ENCODE results near the gene RAB7B.
"Not testable (repeated sequence)": the region's sequence is repeated elsewhere in the genome, so short reads cannot be mapped to it uniquely, and the experiment has no call there.

RAB7B gene, protein sequence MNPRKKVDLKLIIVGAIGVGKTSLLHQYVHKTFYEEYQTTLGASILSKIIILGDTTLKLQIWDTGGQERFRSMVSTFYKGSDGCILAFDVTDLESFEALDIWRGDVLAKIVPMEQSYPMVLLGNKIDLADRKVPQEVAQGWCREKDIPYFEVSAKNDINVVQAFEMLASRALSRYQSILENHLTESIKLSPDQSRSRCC

DNA sequence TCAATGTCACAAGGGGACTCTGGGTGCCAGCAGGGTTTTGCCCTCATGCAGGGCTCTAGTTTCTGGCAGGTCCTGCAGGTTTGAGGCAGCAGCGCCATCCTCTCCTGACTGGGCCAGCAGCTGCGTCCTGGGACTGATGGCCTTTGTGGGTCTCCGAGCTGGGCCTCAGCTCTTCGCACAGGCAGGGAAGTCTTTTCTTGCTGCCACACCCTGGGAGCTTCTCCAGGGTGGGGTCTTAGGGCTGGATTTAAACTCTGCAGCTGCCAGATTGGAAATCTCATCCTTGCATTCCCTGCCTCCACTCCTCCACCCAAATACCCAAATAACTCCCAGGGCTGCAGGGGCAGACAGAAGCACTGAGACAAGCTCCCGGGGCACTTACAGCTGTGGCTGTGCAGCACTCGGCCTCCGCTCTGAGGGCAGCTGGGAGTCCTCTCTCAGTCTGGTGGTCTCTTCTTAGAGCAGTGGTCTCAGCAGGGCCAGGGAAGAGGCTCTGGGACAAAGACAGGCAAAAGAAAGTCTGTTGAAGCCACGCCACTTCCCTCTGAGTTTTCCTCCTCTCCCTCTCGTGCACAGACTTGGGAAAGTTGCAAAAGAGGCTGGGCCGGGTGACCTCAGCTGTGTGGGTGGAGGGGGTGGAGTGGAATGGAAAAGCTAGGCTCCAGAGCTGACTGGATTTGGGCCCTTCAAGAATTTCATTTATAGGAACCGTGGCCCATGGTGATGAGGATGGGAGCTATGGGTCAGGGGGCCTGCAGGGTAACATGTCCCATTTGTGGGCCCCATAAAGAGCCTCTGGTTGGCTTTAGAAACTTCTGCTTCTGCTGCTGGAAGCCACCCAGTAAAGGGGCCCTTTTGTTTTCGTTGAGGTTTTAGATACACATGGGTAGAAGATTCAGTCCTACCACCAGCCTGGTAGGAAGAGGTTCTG, at the start of gene RAB7B:
RAB7B (minus strand) TSS at position 525 of the 931 bp plus-strand sequence. CDS start 9,260 bp downstream, outside the sequence.
- in situ Hi-C loops (cut with MboI; ENCODE audit: low sequenced_read_pairs) = no loop called here

DNA sequence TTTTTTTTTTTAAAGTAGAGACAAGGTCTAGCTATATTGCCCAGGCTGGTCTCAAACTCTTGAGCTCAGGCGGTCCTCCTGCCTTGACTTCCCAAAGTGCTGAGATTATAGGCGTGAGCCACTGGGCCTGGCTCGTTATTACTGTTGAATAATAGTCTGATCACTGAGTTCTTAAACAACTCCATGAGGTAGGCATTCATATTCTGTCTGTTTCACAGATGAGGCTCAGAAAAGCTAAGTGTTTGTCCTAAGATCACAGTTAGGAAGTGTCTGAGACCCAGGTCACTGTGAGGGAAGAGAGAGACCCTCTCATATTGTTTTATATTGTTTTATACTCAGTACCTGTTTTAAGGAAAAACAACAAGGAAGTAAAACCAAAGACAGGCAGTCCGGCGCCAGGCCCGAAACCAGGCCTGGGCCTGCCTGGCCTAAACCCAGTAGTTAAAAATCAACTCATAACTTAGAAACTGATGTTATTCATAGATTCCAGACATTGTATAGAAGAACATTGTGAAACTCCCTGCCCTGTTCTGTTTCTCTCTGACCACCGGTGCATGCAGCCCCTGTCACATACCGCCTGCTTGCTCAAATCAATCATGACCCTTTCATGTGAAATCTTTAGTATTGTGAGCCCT, 49.2 kb upstream of the RAB7B start:
- in situ Hi-C loops (cut with MboI; ENCODE audit: low sequenced_read_pairs) = not testable (repeated sequence)

DNA sequence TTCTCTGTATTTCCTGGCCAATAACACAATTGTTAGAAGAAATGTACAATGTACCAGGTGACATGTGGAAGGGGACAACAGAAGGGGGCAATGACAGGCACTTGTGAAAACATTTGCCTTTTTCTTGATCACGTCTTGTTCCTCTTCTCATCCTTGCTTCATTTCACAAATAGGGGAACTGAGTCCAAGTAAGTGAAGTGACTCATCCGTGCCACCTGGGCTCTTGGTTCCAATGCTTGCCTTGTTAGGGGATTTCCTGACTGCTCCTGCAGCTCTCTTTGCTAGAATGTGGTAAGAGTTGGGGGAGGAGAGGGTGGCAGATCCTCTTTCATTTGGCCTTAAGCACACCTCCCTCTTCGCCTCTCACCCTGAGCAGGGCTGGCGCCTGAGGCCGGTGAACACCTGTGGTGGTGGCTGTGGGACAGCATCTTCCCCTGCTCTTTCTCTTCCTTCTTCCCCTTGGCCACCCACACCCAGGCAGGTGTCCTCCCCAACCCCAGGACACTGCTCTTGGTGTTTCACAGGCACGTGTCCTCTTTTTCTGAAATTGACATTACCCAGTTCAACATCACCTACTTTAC, 47.5 kb upstream of the RAB7B start:
- in situ Hi-C loops (cut with MboI; ENCODE audit: low sequenced_read_pairs) = no loop called here

DNA sequence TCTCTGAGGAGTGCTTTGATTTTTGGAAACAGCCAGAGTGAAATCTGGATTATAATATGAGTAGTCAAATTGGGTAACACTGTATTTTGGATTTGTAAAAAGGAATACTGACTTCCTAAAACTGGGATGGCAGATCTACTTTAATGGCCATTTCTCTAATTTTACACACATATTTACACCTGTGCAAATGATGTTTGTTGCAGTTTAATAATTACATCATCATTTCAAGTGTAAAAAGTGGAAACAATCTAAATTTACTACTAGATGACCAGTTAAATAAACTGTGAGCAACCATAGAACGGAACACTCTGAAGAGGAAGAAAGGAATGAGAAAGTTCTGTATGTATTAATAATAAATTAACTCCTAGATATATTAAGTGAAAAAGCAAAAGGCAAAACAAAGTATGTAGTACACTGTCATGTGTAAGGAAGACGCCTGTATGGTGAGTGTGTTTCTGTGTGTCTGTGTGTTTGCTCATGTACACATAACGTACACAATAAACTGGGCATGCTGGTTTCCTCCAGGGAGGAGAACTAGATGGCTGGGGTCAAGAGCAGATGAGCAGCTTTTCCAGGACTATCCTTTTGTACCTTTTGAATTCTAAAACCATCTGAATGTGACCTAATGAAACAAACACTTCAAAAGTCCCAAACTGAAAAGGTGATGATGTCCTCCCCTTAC, 46.9 kb upstream of the RAB7B start:
- in situ Hi-C loops (cut with MboI; ENCODE audit: low sequenced_read_pairs) = no loop called here

DNA sequence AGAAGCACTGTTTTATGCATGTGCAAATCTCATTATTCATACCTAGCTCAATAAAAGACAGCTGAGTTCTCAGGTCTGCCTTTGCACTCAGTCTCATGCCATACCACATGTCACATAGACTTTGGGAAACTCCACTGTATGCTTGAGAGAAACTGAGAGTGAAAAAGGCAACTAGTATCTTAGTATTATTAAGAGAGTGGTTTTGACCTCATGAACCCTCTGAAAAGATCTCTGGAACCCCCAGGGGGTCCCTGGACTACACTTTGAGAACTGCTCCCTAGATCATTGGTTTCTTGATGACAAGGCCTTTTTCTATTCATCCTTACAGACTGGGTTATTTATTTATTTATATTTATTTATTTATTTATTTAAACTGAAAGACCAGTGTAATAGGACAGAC, 46.1 kb upstream of the RAB7B start:
- in situ Hi-C loops (cut with MboI; ENCODE audit: low sequenced_read_pairs) = no loop called here

DNA sequence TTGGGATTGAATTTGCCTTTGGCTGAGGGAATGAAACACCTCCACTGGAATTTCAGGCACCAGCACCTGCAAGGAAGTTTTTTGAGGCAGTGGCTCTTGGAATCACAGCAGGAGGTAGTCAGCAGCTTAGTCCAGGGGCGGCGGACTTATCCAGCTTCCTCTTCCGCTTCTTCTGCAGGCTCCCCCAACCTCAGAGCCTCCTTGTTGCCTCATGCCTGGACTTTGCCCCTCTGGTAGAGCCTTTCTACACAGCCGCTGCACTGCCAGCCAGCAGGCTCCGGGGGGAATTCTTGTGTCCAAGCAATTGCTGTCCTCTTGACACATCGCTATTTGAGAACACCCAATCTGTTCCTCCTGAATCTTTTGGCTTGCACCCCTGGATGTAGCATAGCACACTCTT, 45.4 kb upstream of the RAB7B start:
- in situ Hi-C loops (cut with MboI; ENCODE audit: low sequenced_read_pairs) = no loop called here

DNA sequence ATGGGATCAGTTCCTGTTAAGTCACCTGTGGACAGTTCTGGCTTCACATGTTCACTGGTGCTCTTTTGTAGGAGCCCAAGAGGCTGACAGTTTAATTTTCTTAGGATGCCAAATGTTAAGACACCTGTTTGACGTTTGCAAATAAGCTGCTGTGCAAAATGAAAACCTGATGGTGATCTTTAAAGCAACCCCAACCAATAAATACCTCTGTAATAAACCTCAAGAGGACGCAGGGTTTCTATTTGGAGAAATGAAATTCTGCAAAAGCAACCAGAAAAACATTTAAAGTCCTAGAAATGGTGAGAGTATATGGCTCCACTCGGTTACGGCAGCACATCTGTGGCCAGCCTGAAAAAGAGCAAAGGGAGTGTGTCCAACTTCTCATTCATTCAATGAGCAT, 44.1 kb upstream of the RAB7B start:
- in situ Hi-C loops (cut with MboI; ENCODE audit: low sequenced_read_pairs) = no loop called here

DNA sequence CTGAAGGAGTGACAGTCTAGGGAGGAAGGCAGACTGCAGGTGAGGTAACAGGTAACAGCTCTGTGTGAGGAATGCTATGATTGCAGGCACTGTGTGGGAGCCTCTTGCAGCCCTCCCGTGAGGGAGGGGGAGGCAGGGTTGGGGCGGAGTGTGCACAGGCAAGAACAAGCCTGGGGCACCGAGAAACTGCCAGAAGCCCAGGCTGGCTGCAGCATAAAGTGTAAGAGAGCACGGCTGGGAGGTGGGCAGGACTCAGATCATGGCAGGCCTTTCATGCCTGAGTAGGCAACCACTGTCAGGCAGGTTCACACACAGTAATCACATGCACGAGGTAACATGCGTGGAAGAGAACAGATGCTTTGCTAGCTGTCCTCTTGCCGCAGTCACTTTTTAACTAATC, 38.4 kb upstream of the RAB7B start:
- in situ Hi-C loops (cut with MboI; ENCODE audit: low sequenced_read_pairs) = no loop called here

DNA sequence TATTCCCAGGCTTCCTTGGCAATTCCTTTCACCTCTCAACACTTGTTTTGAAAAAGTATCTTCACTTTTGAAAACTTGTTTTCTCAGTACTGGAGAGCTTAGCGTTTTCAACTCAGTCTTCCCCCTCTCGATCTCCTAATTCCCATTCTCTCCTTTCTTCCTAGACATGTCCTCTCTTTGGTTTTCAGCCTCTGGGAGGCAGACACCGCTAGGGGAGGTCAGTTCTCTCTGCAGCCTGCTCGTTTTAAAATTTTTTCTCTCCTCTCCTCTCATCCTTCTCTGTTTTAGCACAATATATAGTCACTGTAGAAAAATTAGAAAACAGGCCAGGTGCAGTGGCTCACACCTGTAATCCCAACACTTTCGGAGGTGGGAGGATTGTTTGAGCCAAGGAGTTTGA, 37.1 kb upstream of the RAB7B start:
- in situ Hi-C loops (cut with MboI; ENCODE audit: low sequenced_read_pairs) = no loop called here

DNA sequence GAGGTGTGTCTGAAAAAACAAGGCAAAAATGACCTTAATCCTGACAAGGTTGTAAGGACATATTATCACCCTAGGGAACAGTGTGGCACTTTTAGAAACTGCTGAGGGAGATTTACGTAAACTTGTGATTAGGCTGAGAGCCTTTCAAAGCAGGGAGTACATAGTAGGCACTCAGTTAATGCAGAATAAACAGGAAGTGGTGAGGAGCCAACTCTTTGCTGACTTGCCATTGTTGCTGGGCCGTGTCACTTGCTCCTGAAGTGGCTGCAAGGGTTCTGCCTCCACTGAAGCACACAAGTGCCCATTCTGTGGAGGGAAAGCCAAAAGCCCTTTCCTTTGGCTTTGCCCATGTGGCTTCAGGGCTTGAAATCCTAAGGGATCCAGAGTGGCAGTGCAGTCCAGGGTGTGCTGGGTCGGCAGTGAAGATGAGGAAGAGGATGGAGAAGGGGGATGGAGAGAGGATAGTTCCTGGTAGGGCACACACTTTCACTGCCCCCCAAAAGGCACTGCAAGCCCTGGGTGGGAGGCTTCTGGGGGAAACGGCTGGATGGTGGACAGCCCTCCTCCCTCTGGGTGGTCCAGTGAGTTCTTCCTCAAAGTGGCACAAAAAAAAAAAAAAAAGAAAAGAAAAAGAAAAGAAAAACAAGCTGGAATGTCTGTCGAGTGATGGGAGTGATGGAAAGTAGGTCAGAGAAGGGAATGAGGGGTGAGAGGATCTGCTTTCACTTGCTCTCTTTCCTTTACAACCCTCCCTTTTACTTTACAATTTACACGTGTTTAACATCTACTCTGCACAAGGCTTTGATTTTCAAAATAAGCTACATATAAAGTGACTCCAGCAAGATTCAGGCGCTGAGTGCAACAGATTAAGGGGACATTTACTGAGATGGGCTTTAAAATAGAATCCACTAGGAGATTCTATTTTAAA, 36.1 kb upstream of the RAB7B start:
- in situ Hi-C loops (cut with MboI; ENCODE audit: low sequenced_read_pairs) = no loop called here

DNA sequence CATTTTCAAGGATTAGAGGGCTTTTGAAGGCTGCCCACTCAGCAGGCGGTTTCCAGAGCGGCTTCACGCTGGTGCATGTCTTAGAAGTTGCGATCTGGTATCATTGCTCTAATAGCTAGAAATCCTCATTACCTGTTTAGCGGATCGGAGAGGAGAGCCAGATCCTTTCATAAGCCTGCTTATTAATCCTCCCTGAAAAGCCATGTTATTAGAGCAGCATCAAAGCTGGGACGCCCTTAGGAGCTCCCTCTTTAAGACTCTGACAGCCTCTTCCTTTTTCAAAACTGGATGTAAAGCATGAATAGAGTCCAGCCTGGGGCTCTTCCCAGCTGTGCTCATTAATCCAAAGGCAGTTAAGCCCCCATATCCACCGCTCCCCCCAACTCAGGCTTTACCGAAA, 34.4 kb upstream of the RAB7B start:
- in situ Hi-C loops (cut with MboI; ENCODE audit: low sequenced_read_pairs) = no loop called here

DNA sequence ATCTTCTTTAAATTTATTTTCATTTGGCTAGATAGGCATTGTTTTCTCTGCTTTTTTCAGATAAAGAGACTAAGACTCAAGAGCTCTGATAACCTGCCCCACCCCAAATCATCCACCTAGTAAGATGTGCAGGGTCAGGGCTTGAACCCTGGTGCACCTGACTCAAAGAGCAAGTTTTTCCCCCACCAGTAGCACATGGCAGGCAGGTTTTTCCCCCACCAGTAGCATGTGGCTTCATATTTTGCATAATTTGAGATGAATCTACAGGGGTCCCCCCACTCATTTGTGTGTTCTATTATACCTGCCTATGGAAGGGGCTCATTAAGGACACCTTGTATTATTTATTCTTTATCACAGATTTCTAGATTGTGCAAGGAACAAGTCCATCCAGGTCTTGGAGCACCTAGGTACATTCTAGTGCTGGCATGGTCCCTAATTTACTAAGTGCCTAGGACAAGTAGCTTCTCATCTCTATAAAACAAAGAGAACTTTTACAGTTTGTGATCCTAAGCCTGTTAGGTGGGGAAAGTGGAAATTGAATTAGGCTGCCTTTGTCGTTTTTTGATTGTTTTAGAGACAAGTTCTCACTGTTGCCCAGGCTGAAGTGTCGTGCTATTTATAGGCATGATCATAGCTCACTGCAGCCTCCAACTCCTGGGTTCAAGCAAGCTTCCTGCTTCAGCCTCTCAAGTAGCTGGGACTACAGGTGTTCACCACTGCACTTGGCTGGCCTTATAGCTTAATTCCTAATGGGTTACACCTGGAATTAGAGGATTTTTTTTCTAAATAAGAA, 33.7 kb upstream of the RAB7B start:
- in situ Hi-C loops (cut with MboI; ENCODE audit: low sequenced_read_pairs) = no loop called here

DNA sequence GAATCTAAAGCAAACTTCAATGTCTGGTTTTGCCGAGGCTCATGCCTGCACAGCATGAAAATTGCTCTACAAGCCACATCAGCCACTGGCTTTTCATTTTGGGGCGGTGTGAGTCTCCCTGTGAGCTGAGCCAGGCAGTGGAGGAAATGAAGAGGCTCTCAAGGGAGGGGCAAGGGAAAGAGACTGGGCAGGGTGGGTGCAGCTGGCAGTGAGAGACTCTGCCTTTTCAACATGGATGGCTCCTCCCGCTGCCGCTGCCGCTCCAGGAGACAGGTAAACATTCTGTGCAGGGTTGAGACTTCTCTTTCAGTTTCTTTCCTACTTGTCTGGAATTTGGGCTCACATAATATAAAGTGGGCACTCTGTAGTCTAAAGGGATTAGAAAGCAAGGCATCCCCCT, 31.8 kb upstream of the RAB7B start:
- in situ Hi-C loops (cut with MboI; ENCODE audit: low sequenced_read_pairs) = no loop called here

DNA sequence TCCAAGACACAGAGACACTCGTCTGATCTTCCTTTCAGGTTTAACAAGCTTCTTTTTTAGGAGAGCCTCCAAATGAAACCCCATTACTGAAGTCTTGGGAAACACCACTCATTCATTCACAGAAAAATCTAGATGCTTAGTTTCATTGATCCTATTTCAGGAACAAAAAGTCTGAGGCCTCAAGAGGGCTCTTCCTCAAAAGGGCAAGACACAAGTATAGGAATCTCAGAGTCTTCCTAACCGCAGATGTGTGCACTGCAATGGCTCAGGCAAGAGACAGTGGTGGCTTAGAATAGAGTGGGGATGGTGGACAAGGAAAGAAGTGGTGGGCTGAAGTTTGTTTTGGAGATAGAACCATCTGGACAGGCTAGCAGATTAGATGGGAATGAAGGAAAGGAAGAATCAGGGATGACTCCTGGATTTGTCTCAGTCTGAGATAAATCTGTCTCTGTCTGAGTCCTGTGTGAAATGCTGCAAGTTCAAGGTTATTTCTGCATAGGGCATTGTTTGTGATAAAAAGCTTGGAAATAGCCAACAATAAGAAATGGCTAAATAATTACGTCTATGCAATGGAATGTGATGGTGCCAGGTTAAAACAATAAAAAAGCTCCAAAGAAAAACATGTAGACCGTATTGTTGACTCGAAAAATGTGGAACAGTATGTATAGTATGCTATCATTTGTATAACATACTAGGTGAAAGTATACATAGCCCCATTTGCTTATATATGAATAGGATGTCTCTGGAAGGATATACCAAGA, 29.4 kb upstream of the RAB7B start:
- in situ Hi-C loops (cut with MboI; ENCODE audit: low sequenced_read_pairs) = no loop called here

DNA sequence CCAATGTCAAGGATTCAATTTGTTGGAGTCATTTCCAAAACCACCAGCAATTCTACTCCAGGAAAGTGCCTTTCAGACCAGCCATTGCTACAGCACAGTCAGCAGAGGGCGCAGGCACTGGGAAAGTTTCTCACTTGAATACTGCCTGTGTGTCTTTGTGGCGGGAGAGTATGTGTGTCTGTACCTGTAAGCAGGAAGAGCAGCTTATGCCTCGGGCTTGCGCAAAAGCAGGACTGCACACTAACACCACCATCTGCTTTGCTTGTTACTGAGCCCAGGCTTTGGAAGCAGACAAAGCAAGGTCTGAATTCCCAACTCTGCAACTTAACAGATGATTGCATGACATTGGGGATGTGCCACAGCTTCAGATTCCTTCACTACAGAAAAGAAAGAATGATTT, 27.5 kb upstream of the RAB7B start:
- in situ Hi-C loops (cut with MboI; ENCODE audit: low sequenced_read_pairs) = no loop called here

DNA sequence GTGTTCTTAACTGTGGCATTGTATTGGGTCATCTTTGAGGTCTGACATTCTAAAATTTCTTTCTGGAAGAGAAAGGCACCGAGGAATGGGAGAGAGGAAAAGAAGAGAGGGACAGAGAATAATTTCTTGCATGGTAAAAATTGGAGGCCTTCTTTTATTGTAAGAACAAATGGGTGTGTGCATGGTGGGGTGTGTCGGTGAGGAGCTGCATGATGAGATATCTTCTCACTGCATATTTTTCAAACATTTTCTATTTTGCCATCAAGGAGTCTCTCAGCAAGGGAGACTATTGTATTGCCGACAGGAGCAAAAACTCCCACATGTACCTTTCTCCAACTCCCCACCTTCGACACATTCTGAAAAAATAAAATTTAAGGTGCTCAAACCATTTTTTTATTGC, 27.0 kb upstream of the RAB7B start:
- in situ Hi-C loops (cut with MboI; ENCODE audit: low sequenced_read_pairs) = no loop called here

DNA sequence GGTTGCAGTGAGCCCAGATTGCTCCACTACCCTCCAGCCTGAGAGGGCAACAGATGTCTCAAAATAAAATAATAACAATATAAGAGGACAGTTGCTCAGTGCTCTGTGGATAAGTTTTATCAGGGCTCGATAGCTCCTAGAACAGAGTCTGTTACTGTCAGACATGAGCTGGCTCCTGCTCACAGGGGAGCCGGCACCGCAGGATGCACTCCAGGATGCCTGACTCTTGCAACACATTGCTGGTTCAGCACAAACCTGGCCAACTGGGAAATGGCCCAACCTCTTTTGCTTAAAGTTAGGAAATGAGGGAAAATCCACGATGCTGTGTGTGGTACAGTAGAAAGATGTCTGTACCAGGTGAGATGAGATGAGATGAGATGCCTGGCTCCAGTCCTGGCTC, 26.3 kb upstream of the RAB7B start:
- in situ Hi-C loops (cut with MboI; ENCODE audit: low sequenced_read_pairs) = no loop called here

DNA sequence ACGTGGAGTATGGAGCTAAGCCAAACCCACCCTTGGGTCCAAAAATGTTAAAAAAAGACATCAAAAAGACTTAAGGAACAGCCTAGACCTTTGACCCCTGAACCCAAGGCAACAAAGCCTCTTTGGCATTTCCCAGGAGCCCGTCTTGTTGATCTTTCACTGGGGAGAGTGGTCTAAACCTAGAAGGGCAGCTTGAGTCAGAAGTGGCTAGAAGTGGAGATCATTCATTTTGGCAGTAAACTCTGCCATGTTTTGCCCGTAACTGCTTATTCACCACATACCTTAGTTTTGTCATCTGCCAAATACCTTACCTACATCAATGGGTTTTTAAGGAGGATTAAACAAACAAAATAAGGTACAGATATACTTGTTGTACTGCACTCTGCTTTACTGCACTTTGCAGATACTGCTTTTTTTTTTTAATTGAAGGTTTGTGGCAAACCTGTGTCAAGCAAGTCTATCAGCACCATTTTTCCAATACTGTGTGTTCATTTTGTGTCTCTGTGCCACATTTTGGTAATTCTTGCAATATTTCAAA, 22.2 kb upstream of the RAB7B start:
- in situ Hi-C loops (cut with MboI; ENCODE audit: low sequenced_read_pairs) = no loop called here

All from HL-60/S4 treated with retinoic acid at 250 ng/mL for 4 days and 3 days (cell line).